H9 (cell line): ENCODE data around the gene GBP3. TPM values are rescaled to one million over a fixed set of nuclear protein-coding genes. Genes with fewer than 3 reads are reported as not detected.

Experiments used
- DNase-seq: peaks from one replicate; pipeline ENCODE4 v3.0.0-alpha.2; 2017
- H2AFZ ChIP-seq: one replicate; pipeline ENCODE4 v1.6.1; 2013; ENCODE audit warnings: mild to moderate bottlenecking, low read length, control low read depth, moderate library complexity
- H2AK5ac ChIP-seq: 2 replicates; pipeline ENCODE4 v1.6.1; 2013; ENCODE audit warnings: low read length, control low read depth, mixed read lengths; ENCODE audit not compliant: insufficient read length
- H2BK120ac ChIP-seq: one replicate; pipeline ENCODE4 v1.6.1; 2013; ENCODE audit warnings: low read depth, mild to moderate bottlenecking, low read length, control low read depth, inconsistent platforms; ENCODE audit not compliant: poor library complexity, severe bottlenecking
- H2BK12ac ChIP-seq: 2 replicates; pipeline ENCODE4 v1.6.1; 2013; ENCODE audit warnings: low read length, control low read depth, mixed read lengths, low read depth; ENCODE audit not compliant: insufficient read length
- H2BK15ac ChIP-seq: 2 replicates; pipeline ENCODE4 v1.6.1; 2013; ENCODE audit warnings: low read depth, low read length, control low read depth
- H2BK20ac ChIP-seq: one replicate; pipeline ENCODE4 v1.6.1; 2013; ENCODE audit warnings: low read depth, mild to moderate bottlenecking, low read length, control low read depth, inconsistent platforms; ENCODE audit not compliant: poor library complexity, severe bottlenecking
- H2BK5ac ChIP-seq: 2 replicates; pipeline ENCODE4 v1.6.1; 2013; ENCODE audit warnings: low read length, control low read depth, mixed read lengths; ENCODE audit not compliant: insufficient read length
- H3K14ac ChIP-seq: 2 replicates; pipeline ENCODE4 v1.6.1; 2013; ENCODE audit warnings: low read length, control low read depth; ENCODE audit not compliant: insufficient read depth
- H3K18ac ChIP-seq: 2 replicates; pipeline ENCODE4 v1.6.1; 2013; ENCODE audit warnings: low read depth, mild to moderate bottlenecking, mixed read lengths, low read length, control low read depth; ENCODE audit not compliant: insufficient read length
- H3K23ac ChIP-seq: 2 replicates; pipeline ENCODE4 v1.6.1; 2013; ENCODE audit warnings: low read length, control low read depth, mixed read lengths, low read depth; ENCODE audit not compliant: insufficient read length
- H3K23me2 ChIP-seq: 2 replicates; pipeline ENCODE4 v1.6.1; 2013; ENCODE audit warnings: low read depth, mild to moderate bottlenecking, mixed read lengths, low read length, control low read depth; ENCODE audit not compliant: insufficient read length, poor library complexity, severe bottlenecking
- H3K27ac ChIP-seq: 2 replicates; pipeline ENCODE4 v1.5.1; 2013; ENCODE audit warnings: low read length, control low read depth, mixed read lengths, low read depth; ENCODE audit not compliant: insufficient read length
- H3K27me3 ChIP-seq: 2 replicates; pipeline ENCODE4 v1.6.1; 2013; ENCODE audit warnings: low read length, control low read depth, inconsistent platforms; ENCODE audit not compliant: insufficient read depth
- H3K4ac ChIP-seq: 2 replicates; pipeline ENCODE4 v1.6.1; 2013; ENCODE audit warnings: low read depth, mild to moderate bottlenecking, control low read depth, inconsistent platforms, low read length, moderate library complexity
- H3K4me1 ChIP-seq: 2 replicates; pipeline ENCODE4 v1.6.1; 2013; ENCODE audit warnings: low read length, control low read depth, inconsistent platforms; ENCODE audit not compliant: insufficient read depth
- H3K4me2 ChIP-seq: 2 replicates; pipeline ENCODE4 v1.6.1; 2013; ENCODE audit warnings: low read length, control low read depth, mixed read lengths; ENCODE audit not compliant: insufficient read length, insufficient read depth
- H3K56ac ChIP-seq: 2 replicates; pipeline ENCODE4 v1.6.1; 2013; ENCODE audit warnings: low read depth, mild to moderate bottlenecking, mixed read lengths, low read length, control low read depth; ENCODE audit not compliant: insufficient read length
- H3K79me1 ChIP-seq: 2 replicates; pipeline ENCODE4 v1.6.1; 2013; ENCODE audit warnings: low read depth, mild to moderate bottlenecking, moderate library complexity, low read length, control low read depth, inconsistent platforms; ENCODE audit not compliant: insufficient read depth, poor library complexity, severe bottlenecking
- H3K79me2 ChIP-seq: 2 replicates; pipeline ENCODE4 v1.6.1; 2013; ENCODE audit warnings: low read length, control low read depth, inconsistent platforms; ENCODE audit not compliant: insufficient read depth
- H3K9ac ChIP-seq: 2 replicates; pipeline ENCODE4 v1.6.1; 2013; ENCODE audit warnings: low read length, control low read depth, mixed read lengths; ENCODE audit not compliant: insufficient read length; ENCODE audit errors: extremely low read depth
- H3K9me3 ChIP-seq: one replicate; pipeline ENCODE4 v1.6.1; 2013; ENCODE audit warnings: low read depth, low read length, inconsistent platforms; ENCODE audit not compliant: control insufficient read depth
- H3T11ph ChIP-seq: one replicate; pipeline ENCODE4 v1.6.1; 2013; ENCODE audit warnings: mild to moderate bottlenecking, low read length, control low read depth, inconsistent platforms
- H4K20me1 ChIP-seq: one replicate; pipeline ENCODE4 v1.6.1; 2013; ENCODE audit not compliant: control insufficient read depth, insufficient read length, insufficient read depth
- H4K5ac ChIP-seq: 2 replicates; pipeline ENCODE4 v1.6.1; 2013; ENCODE audit warnings: low read depth, mild to moderate bottlenecking, mixed read lengths, low read length, control low read depth; ENCODE audit not compliant: insufficient read length
- H4K8ac ChIP-seq: replicated peaks from 2 replicates; pipeline ENCODE4 v1.6.1; 2013; ENCODE audit warnings: low read length, control low read depth, mixed read lengths, low read depth; ENCODE audit not compliant: insufficient read length
- H4K91ac ChIP-seq: 2 replicates; pipeline ENCODE4 v1.6.1; 2013; ENCODE audit warnings: low read depth, mild to moderate bottlenecking, moderate library complexity, mixed read lengths, low read length, control low read depth; ENCODE audit not compliant: insufficient read length
- H3K27ac Mint-ChIP-seq, 3 experiments: 2 replicates in 2 of 3; 3 replicates in 1 of 3; pipeline ENCODE4 v1.8.0; 2020 to 2021; ENCODE audit warnings: mixed read lengths in 3 of 3, mild to moderate bottlenecking in 1 of 3, moderate library complexity in 1 of 3
- H3K27me3 Mint-ChIP-seq: 2 replicates; pipeline ENCODE4 v1.8.0; 2021; ENCODE audit warnings: low read depth, mild to moderate bottlenecking, moderate library complexity, mixed read lengths
- H3K36me3 Mint-ChIP-seq, 3 experiments: 2 replicates in 2 of 3; 3 replicates in 1 of 3; pipeline ENCODE4 v1.8.0; 2020 to 2021; ENCODE audit warnings: low read depth in 3 of 3, mixed read lengths in 3 of 3; ENCODE audit not compliant: insufficient read depth in 1 of 3
- H3K4me1 Mint-ChIP-seq, 2 experiments: 2 replicates each; pipeline ENCODE4 v1.8.0; 2020; ENCODE audit warnings: mixed read lengths in 2 of 2
- H3K4me3 Mint-ChIP-seq, 2 experiments: 2 replicates in 1 of 2; 3 replicates in 1 of 2; pipeline ENCODE4 v1.8.0; 2020 to 2021; ENCODE audit warnings: mild to moderate bottlenecking in 2 of 2, mixed read lengths in 2 of 2, moderate library complexity in 1 of 2
- H3K9me3 Mint-ChIP-seq, 2 experiments: 2 replicates in 1 of 2; 3 replicates in 1 of 2; pipeline ENCODE4 v1.8.0; 2020; ENCODE audit warnings: mild to moderate bottlenecking in 2 of 2, mixed read lengths in 2 of 2, moderate library complexity in 1 of 2
- total RNA-seq: library from RNA; stranded (reverse); gene quantifications from 2 replicates; pipeline ENCODE4 v1.2.1, GENCODE V29; 2021
- TF ChIP-seq, protein P1 (sequence below): fragments of 200-600 bp; sonication (generic); conservative IDR thresholded peaks from 3 replicates; pipeline ENCODE4 v1.8.0; 2021; ENCODE audit warnings: antibody characterized with exemption, mild to moderate bottlenecking

The GBP3 gene
- total RNA-seq, 1 experiment from 2014 or later: not detected

GRCh38 chr1:88979749-88980116, 42.9 kb downstream of the GBP3 start:
- Histone ChIP-seq H2BK120ac (no peak overlapping the region), H3K27me3 (no peaks in the 10 kb centered on the region), H3K23ac (no peak overlapping the region), H4K91ac (no peak overlapping the region), H3K4me2 (no peak overlapping the region), H4K8ac (no peak overlapping the region), H3K4ac (no peak overlapping the region), H3K9me3 (no peaks in the 10 kb centered on the region), H3K4me1 (no peaks in the 10 kb centered on the region; the same call in 1 of the 2 replicates), H2AK5ac (no peak overlapping the region), H3K9ac (no peak overlapping the region), H2BK15ac (no peak overlapping the region), H4K5ac (no peak overlapping the region), H2AFZ (no peak overlapping the region), H2BK12ac (no peak overlapping the region), H3K18ac (no peak overlapping the region), H2BK20ac (no peak overlapping the region), H4K20me1 (no peaks in the 10 kb centered on the region), H3K14ac (no peak overlapping the region), H3K56ac (no peak overlapping the region), H3K79me1 (peaks cover 13% of the 10 kb centered on the region), H2BK5ac (no peak overlapping the region), H3K27ac (no peak overlapping the region), H3T11ph (no peak overlapping the region), H3K23me2 (no peaks in the 10 kb centered on the region), H3K79me2 (peaks cover 6% of the 10 kb centered on the region; the same call in 1 of the 2 replicates)
- Mint-ChIP-seq H3K27ac (no peak overlapping the region), H3K27me3 (no peaks in the 10 kb centered on the region), H3K4me1 (peaks cover 0 to 2% of the 10 kb centered on the region in 2 experiments; a peak in 1 of 4 replicates), H3K9me3 (peaks cover 5 to 7% of the 10 kb centered on the region in 2 experiments; a peak in 4 of 5 replicates), H3K36me3 (peaks cover 29 to 50% (median 50%) of the 10 kb centered on the region in 3 experiments), H3K4me3 (no peak overlapping the region)
- TF ChIP-seq, protein P1, sequence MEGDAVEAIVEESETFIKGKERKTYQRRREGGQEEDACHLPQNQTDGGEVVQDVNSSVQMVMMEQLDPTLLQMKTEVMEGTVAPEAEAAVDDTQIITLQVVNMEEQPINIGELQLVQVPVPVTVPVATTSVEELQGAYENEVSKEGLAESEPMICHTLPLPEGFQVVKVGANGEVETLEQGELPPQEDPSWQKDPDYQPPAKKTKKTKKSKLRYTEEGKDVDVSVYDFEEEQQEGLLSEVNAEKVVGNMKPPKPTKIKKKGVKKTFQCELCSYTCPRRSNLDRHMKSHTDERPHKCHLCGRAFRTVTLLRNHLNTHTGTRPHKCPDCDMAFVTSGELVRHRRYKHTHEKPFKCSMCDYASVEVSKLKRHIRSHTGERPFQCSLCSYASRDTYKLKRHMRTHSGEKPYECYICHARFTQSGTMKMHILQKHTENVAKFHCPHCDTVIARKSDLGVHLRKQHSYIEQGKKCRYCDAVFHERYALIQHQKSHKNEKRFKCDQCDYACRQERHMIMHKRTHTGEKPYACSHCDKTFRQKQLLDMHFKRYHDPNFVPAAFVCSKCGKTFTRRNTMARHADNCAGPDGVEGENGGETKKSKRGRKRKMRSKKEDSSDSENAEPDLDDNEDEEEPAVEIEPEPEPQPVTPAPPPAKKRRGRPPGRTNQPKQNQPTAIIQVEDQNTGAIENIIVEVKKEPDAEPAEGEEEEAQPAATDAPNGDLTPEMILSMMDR: no peak
- DNase-seq: no peak
